K562 (cell line): ENCODE data around the gene CPNE6. TPM values are rescaled to one million over a fixed set of nuclear protein-coding genes. Genes with fewer than 3 reads are reported as not detected.

Source experiments
- CEBPB ChIP-seq: fragments of 450-650 bp; IDR thresholded peaks from 2 replicates; pipeline ENCODE4 v1.6.1; 2016; ENCODE audit warnings: missing genetic modification characterization, missing compliant biosample characterization
- CEBPG ChIP-seq, 3 experiments: fragments of 200-800 bp in 1 of 3; sonication (Bioruptor generic) in 1 of 3; sonication (generic) in 1 of 3; formaldehyde crosslinking in 1 of 3; IDR thresholded peaks in 2 of 3; conservative IDR thresholded peaks in 1 of 3; 2 replicates each; pipeline versions ENCODE4 v1.6.1 to v1.8.0; 2016 to 2022; ENCODE audit warnings: missing compliant biosample characterization in 2 of 3, missing genetic modification characterization in 2 of 3, mild to moderate bottlenecking in 1 of 3, missing genetic modification reagents in 1 of 3
- EGR1 ChIP-seq: fragments of 450-650 bp; conservative IDR thresholded peaks from 2 replicates; pipeline ENCODE4 v1.6.1; 2017; ENCODE audit warnings: mild to moderate bottlenecking
- HINFP ChIP-seq: fragments of 450-650 bp; conservative IDR thresholded peaks from 2 replicates; pipeline ENCODE4 v1.6.1; 2016; ENCODE audit warnings: missing genetic modification characterization, low read depth, mild to moderate bottlenecking, control low read depth, missing compliant biosample characterization
- HSF4 ChIP-seq: fragments of 250-450 bp; sonication (Bioruptor Pico); IDR thresholded peaks from 2 replicates; pipeline ENCODE4 v2.1.2; 2022; ENCODE audit warnings: mild to moderate bottlenecking, moderate library complexity, borderline replicate concordance
- NR2C2 ChIP-seq, 2 experiments: fragments of 200-800 bp in 1 of 2; sonication (Bioruptor generic) in 1 of 2; sonication (generic) in 1 of 2; formaldehyde crosslinking in 1 of 2; IDR thresholded peaks; 2 replicates each; pipeline versions ENCODE4 v1.6.1 to v1.8.0; 2016 to 2022; ENCODE audit warnings: mild to moderate bottlenecking in 1 of 2, missing compliant biosample characterization in 1 of 2, missing genetic modification characterization in 1 of 2, missing genetic modification reagents in 1 of 2
- SOX6 ChIP-seq: fragments of 450-650 bp; IDR thresholded peaks from 2 replicates; pipeline ENCODE4 v1.6.1; 2014; ENCODE audit warnings: mild to moderate bottlenecking
- TEAD4 ChIP-seq, 2 experiments: sonication (generic) in 1 of 2; formaldehyde crosslinking in 1 of 2; IDR thresholded peaks; 2 replicates each; pipeline versions ENCODE4 v1.6.1 to v1.8.0; 2012 to 2022; ENCODE audit warnings: borderline replicate concordance in 1 of 2, inconsistent platforms in 1 of 2, low read length in 1 of 2, mild to moderate bottlenecking in 1 of 2, missing genetic modification reagents in 1 of 2
- ZBTB26 ChIP-seq: fragments of 450-650 bp; formaldehyde crosslinking; IDR thresholded peaks from 2 replicates; pipeline ENCODE4 v1.4.0; 2022; ENCODE audit warnings: missing genetic modification characterization
- ZNF277 ChIP-seq: fragments of 250-450 bp; sonication (Bioruptor Pico); IDR thresholded peaks from 2 replicates; pipeline ENCODE4 v1.8.0; 2022; ENCODE audit warnings: inconsistent platforms, mild to moderate bottlenecking, moderate library complexity, borderline replicate concordance
- ZNF561 ChIP-seq: fragments of 450-650 bp; formaldehyde crosslinking; conservative IDR thresholded peaks from 2 replicates; pipeline ENCODE4 v1.4.0; 2020; ENCODE audit warnings: mild to moderate bottlenecking, moderate library complexity
- polyA plus RNA-seq, 8 experiments: library from polyadenylated mRNA; depleted of rRNA in 4 of 8; stranded (reverse) in 5 of 8; unstranded in 3 of 8; fragments of >200 nt; fragmentation: Nextera tagmentation in 2 of 8; fragmentation: Illumina TruSeq in 1 of 8; extraction: Ambion mirVana in 2 of 8; extraction: Trizol in 1 of 8; gene quantifications; 2 replicates each; pipeline versions ENCODE4 v1.2.1 to v1.2.3, GENCODE V29; 2011 to 2014; ENCODE audit warnings: inconsistent platforms in 1 of 8, missing spikeins in 1 of 8
- total RNA-seq, 7 experiments: library from RNA; depleted of rRNA in 6 of 7; stranded (reverse); fragments of >200 nt in 6 of 7; fragmentation: Illumina TruSeq in 2 of 7; extraction: Trizol in 2 of 7; gene quantifications; 2 replicates each; pipeline versions ENCODE4 v1.2.1 to v1.2.3, GENCODE V29; 2011 to 2021; ENCODE audit warnings: low replicate concordance in 1 of 7
- TF ChIP-seq, protein P1 (sequence below): sonication (generic); formaldehyde crosslinking; IDR thresholded peaks from 2 replicates; pipeline ENCODE4 v1.8.0; 2022; ENCODE audit warnings: mild to moderate bottlenecking, missing genetic modification reagents
- TF ChIP-seq, protein P2 (sequence below): fragments of 250-450 bp; sonication (Bioruptor Pico); IDR thresholded peaks from 2 replicates; pipeline ENCODE4 v1.5.0; 2022; ENCODE audit warnings: mild to moderate bottlenecking

The CPNE6 gene
- total and polyA plus RNA-seq, 9 of the 15 experiments (the other 6 are each of a cell fraction or from before 2014, with no cell fraction given): not detected

GRCh38 chr14:24032727-24033418 is 38.5 kb upstream of the CPNE6 start (continued):
- TF ChIP-seq CEBPG (CRISPR knock-in tag; IDR thresholded peaks at IDR 0.05) (no peak), CEBPG (tag; conservative IDR thresholded peaks at IDR 0.05 in 1 of 2, IDR thresholded peaks at IDR 0.05 in 1 of 2) (peak; percentile 15 to 47; a peak in 1 of 4 replicates), EGR1 (no peak), ZNF561 (no peak), HINFP (tag) (no peak), NR2C2 (CRISPR knock-in tag; IDR thresholded peaks at IDR 0.05) (no peak), NR2C2 (tag; IDR thresholded peaks at IDR 0.05) (no peak), TEAD4 (IDR thresholded peaks at IDR 0.05; ENCODE audit: low read length) (peak; percentile 55), TEAD4 (CRISPR knock-in tag; IDR thresholded peaks at IDR 0.05; ENCODE audit: borderline replicate concordance) (no peak), ZNF277 (CRISPR knock-in tag) (no peak), CEBPB (tag) (peak; percentile 68), ZBTB26 (CRISPR knock-in tag) (no peak), SOX6 (0 out of 2 replicates have a peak, but pooled peaks have one; percentile 12), HSF4 (CRISPR knock-in tag) (no peak)
- TF ChIP-seq, protein P1, sequence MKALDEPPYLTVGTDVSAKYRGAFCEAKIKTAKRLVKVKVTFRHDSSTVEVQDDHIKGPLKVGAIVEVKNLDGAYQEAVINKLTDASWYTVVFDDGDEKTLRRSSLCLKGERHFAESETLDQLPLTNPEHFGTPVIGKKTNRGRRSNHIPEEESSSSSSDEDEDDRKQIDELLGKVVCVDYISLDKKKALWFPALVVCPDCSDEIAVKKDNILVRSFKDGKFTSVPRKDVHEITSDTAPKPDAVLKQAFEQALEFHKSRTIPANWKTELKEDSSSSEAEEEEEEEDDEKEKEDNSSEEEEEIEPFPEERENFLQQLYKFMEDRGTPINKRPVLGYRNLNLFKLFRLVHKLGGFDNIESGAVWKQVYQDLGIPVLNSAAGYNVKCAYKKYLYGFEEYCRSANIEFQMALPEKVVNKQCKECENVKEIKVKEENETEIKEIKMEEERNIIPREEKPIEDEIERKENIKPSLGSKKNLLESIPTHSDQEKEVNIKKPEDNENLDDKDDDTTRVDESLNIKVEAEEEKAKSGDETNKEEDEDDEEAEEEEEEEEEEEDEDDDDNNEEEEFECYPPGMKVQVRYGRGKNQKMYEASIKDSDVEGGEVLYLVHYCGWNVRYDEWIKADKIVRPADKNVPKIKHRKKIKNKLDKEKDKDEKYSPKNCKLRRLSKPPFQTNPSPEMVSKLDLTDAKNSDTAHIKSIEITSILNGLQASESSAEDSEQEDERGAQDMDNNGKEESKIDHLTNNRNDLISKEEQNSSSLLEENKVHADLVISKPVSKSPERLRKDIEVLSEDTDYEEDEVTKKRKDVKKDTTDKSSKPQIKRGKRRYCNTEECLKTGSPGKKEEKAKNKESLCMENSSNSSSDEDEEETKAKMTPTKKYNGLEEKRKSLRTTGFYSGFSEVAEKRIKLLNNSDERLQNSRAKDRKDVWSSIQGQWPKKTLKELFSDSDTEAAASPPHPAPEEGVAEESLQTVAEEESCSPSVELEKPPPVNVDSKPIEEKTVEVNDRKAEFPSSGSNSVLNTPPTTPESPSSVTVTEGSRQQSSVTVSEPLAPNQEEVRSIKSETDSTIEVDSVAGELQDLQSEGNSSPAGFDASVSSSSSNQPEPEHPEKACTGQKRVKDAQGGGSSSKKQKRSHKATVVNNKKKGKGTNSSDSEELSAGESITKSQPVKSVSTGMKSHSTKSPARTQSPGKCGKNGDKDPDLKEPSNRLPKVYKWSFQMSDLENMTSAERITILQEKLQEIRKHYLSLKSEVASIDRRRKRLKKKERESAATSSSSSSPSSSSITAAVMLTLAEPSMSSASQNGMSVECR: no peak
- TF ChIP-seq, protein P2, sequence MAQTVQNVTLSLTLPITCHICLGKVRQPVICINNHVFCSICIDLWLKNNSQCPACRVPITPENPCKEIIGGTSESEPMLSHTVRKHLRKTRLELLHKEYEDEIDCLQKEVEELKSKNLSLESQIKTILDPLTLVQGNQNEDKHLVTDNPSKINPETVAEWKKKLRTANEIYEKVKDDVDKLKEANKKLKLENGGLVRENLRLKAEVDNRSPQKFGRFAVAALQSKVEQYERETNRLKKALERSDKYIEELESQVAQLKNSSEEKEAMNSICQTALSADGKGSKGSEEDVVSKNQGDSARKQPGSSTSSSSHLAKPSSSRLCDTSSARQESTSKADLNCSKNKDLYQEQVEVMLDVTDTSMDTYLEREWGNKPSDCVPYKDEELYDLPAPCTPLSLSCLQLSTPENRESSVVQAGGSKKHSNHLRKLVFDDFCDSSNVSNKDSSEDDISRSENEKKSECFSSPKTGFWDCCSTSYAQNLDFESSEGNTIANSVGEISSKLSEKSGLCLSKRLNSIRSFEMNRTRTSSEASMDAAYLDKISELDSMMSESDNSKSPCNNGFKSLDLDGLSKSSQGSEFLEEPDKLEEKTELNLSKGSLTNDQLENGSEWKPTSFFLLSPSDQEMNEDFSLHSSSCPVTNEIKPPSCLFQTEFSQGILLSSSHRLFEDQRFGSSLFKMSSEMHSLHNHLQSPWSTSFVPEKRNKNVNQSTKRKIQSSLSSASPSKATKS (CRISPR knock-in tag): no peak
